Large intestine (tissue), 3 donors: ENCODE results near the gene RFK. TPM values are rescaled to one million over a fixed set of nuclear protein-coding genes. Genes with fewer than 3 reads are reported as not detected.

Experiments used
- DNase-seq, 2 donors: peaks; one replicate each; pipeline versions ENCODE4 v3.0.0 to v3.0.0-alpha.2; 2013
- H3K27ac ChIP-seq: one replicate; pipeline ENCODE4 v1.5.1; 2013; ENCODE audit warnings: low read length
- H3K27me3 ChIP-seq: 2 replicates; pipeline ENCODE4 v1.6.1; 2013; ENCODE audit warnings: low read length; ENCODE audit not compliant: control insufficient read depth, insufficient read depth
- H3K36me3 ChIP-seq: 2 replicates; pipeline ENCODE4 v1.6.1; 2013; ENCODE audit warnings: low read length; ENCODE audit not compliant: control insufficient read depth, insufficient read depth
- H3K4me1 ChIP-seq: one replicate; pipeline ENCODE4 v1.6.1; 2013; ENCODE audit warnings: low read length; ENCODE audit not compliant: control insufficient read depth, insufficient read depth
- H3K4me3 ChIP-seq: one replicate; pipeline ENCODE4 v1.5.1; 2013; ENCODE audit warnings: low read length
- H3K9me3 ChIP-seq: one replicate; pipeline ENCODE4 v1.6.1; 2013; ENCODE audit warnings: mild to moderate bottlenecking, low read depth, low read length, moderate library complexity; ENCODE audit not compliant: control insufficient read depth
- WGBS: methylation state at CpG from one replicate; pipeline ENCODE4 v1.1.5; 2013; ENCODE audit warnings: low lambda C conversion rate; ENCODE audit not compliant: insufficient coverage; 5-methylcytosine and 5-hydroxymethylcytosine counted together
- polyA plus RNA-seq: library from polyadenylated mRNA; unstranded; fragments of 120-200 nt; gene quantifications from one replicate; pipeline ENCODE4 v1.2.1, GENCODE V29; 2013

The RFK gene
- polyA plus RNA-seq, 1 donor = 58.8 TPM

DNA sequence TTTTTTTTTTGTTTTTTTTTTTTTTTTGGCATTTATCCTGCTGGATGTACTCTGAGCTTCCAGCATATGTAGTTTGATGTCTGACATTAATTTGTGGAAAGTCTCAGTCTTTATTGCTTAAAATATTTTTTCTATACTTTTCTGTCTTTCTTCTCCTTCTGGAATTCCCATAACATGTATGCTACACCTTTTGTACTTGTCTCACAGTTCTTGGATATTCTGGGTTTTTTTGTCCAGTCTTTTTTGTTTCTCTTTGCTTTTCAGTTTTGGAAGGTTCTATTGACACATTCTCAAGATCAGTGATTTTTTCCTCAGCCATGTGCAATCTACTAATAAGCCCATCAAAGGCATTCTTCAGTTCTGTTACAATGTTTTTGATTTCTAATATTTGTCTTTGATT, 19.4 kb upstream of the RFK start:
- Histone ChIP-seq H3K27me3 (no peaks in the 10 kb centered on the region), H3K36me3 (no peaks in the 10 kb centered on the region), H3K9me3 (no peaks in the 10 kb centered on the region), H3K4me3 (no peak overlapping the region), H3K27ac (no peak overlapping the region), H3K4me1 (no peaks in the 10 kb centered on the region)
- DNase-seq = no peak

DNA sequence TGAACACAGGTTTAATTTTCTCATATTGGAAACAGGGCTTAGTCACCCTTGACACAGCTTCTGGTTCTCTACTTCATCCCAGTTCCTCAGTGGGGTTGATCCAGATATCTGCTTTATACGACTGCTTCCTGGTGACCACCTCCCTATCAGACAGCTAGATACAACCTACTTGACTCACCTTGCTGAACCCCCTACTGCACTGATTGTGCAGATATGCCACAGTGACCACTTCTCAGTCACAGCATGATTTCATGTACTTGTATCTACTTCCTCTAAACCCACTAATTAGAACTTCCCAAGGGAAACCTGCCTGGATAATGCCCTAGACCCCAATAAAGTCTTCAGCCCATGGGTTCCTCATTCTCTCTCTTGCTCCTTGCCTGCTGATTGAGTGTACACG, 18.4 kb upstream of the RFK start:
- Histone ChIP-seq H3K4me3 (no peak overlapping the region), H3K27me3 (no peaks in the 10 kb centered on the region), H3K27ac (no peak overlapping the region), H3K4me1 (no peaks in the 10 kb centered on the region), H3K9me3 (no peaks in the 10 kb centered on the region), H3K36me3 (no peaks in the 10 kb centered on the region)
- DNase-seq = no peak
- WGBS = 100% methylated on average over 1 of the region's 2 CpGs

DNA sequence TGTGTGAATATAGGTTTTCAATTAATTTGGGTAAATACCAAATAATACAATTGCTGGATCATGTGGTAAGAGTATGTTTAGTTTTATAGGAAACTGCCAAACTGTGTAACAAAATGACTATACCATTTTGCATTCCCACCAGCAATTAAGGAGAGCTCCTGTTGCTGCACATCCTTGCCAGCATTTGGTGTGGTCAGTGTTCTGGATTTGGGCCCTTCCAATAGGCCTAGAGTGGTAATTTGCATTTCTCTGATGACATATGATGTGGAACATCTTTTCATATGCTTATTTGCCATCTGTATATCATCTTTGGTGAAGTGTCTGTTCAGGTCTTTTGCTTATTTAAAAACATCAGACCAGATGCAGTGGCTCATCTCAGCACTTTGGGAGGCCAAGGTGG, 11.6 kb upstream of the RFK start:
- Histone ChIP-seq H3K4me1 (peaks cover 6% of the 10 kb centered on the region), H3K27me3 (no peaks in the 10 kb centered on the region), H3K9me3 (no peaks in the 10 kb centered on the region), H3K27ac (no peak overlapping the region), H3K4me3 (no peak overlapping the region), H3K36me3 (no peaks in the 10 kb centered on the region)
- no peak for DNase-seq

DNA sequence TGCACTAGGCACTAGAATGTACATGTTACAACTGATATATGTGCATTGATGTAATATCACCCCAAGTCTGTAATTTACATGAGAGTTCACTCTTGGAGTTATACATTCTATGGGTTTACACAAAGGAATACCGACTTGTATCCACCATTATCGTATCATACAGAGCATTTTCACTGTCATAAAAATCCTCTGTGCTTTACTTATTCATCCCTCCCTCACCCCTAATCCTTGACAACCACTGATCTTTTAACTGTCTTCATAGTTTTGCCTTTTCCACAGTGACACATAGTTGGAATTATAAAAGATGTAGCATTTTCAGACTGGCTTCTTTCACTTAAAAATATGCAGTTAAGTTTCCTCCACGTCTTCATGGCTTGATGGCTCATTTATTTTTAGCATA, 11.1 kb upstream of the RFK start:
- H3K36me3 ChIP-seq = no peaks in the 10 kb centered on the region
- 100% methylated on average over 2 of the region's 3 CpGs for WGBS
- DNase-seq = no peak
- no peaks in the 10 kb centered on the region for H3K27me3 ChIP-seq
- H3K4me3 ChIP-seq = no peak overlapping the region
- peaks cover 6% of the 10 kb centered on the region for H3K4me1 ChIP-seq
- no peak overlapping the region for H3K27ac ChIP-seq
- H3K9me3 ChIP-seq = no peaks in the 10 kb centered on the region

DNA sequence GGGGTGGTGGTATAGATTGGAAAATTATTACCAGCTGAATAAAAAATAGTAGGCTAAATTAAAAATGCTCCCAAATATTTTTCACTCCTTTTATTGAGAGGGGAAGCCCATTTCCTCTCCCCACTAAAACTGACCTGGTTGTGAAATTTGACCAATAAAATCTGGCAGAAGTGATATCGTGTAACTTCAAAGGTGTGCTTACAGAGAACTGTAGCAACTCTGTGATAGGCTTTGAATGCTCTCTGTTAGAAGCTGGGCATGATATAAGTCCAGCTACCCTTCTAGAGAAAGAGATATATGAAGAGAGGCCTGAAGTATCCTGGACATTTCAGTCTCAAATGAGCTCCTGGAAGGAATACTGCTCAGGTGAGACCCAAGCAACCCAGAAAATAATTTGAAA, 10.2 kb upstream of the RFK start:
- H3K27me3 ChIP-seq = no peaks in the 10 kb centered on the region

DNA sequence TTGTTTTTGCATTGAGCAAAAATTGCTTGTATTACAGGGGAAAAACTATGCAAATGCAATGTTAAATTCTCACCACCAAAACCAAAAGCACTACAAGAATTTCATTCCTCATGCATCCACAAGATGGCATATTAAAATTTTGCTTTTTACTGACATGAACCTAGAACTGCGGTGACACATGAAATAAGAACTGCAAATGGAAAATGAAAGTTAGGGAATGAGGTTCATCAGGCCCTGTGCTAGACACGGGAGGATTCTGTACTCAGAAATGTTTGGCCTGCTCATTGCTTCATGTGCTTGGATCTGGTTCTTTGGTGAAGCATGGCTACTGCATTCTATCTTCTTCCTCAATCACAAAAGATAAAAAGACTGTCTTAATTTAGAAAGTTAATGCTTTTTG, 9.1 kb upstream of the RFK start:
- H3K9me3 ChIP-seq = no peaks in the 10 kb centered on the region
- peak; percentile 43 to 71 for DNase-seq
- peak overlapping the region; percentile 60 for H3K27ac ChIP-seq
- WGBS = 0% methylated on average over 1 of the region's 2 CpGs
- H3K36me3 ChIP-seq = no peaks in the 10 kb centered on the region
- no peaks in the 10 kb centered on the region for H3K27me3 ChIP-seq
- peaks cover 6% of the 10 kb centered on the region for H3K4me1 ChIP-seq
- H3K4me3 ChIP-seq = no peak overlapping the region

More for the DNA sequence above, 10.2 kb upstream of the RFK start:
- WGBS = no CpG with 5 or more reads among the region's 1 CpG
- DNase-seq = no peak
- H3K9me3 ChIP-seq = no peaks in the 10 kb centered on the region
- H3K27ac ChIP-seq = no peak overlapping the region
- no peak overlapping the region for H3K4me3 ChIP-seq
- H3K4me1 ChIP-seq = peaks cover 6% of the 10 kb centered on the region
- H3K36me3 ChIP-seq = no peaks in the 10 kb centered on the region

DNA sequence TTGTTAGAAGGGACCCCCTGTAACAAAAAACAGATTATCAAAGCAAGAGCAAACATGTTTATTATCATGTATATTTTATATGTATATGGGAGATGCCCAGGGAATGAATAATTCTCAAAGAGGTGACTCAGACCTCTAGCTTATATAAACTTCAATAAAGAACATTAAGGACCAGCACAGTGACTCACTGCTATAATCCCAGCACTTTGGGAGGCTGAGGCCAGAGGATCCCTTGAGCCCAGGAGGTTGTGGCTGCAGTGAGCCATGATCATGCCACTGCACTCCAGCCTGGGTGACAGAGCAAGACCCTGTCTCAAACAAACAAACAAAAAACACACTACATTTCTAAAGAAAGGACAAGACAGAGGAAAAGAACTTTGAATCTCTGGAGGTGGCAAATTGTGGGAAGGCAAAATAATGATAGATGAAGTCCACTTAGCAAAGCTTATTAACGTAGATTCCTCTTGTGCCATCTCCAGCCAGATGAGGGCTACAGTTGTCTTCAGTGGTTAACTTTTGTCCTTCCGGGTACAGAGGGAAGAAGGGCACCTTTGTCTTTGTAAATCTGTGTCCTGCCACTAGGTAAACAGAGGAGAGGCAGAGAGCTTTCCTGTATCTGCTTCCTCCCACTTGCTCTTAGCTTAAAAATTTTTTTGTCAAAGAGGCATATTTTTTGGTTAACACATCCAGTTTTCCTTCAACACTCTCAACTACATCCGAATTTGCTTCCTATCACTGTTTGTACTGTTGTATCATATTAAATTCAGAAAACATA, 7.5 kb upstream of the RFK start:
- H3K4me3 ChIP-seq = no peak overlapping the region
- H3K27me3 ChIP-seq = no peaks in the 10 kb centered on the region
- peaks cover 6% of the 10 kb centered on the region for H3K4me1 ChIP-seq
- peak in 1 of 2 donors; percentile 70 for DNase-seq
- H3K36me3 ChIP-seq = no peaks in the 10 kb centered on the region
- H3K27ac ChIP-seq = peak overlapping the region; percentile 10
- H3K9me3 ChIP-seq = no peaks in the 10 kb centered on the region
- WGBS = 75% methylated on average over 1 of the region's 3 CpGs

DNA sequence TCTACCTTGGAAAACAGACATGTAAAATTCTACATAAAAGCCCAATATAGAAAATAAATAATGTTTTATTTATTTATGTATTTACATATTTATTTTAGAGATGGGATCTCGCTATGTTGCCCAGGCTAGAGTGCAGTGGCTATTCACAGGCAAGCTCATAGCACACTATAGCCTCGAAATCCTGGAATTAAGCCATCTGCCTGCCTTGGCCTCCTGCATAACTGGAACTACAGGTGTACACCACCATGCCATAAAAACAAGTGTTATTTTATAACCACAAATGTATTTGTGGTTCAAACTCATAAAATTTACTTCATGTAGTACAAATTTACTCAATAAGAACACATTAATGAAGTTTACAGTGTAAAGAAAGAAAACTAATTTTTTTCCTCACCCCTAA, 7.0 kb upstream of the RFK start:
- no peaks in the 10 kb centered on the region for H3K27me3 ChIP-seq
- no peaks in the 10 kb centered on the region for H3K9me3 ChIP-seq
- no peak overlapping the region for H3K27ac ChIP-seq
- no peak overlapping the region for H3K4me3 ChIP-seq
- no peaks in the 10 kb centered on the region for H3K36me3 ChIP-seq
- 100% methylated on average over 1 of the region's 2 CpGs for WGBS
- peaks cover 6% of the 10 kb centered on the region for H3K4me1 ChIP-seq
- no peak for DNase-seq

DNA sequence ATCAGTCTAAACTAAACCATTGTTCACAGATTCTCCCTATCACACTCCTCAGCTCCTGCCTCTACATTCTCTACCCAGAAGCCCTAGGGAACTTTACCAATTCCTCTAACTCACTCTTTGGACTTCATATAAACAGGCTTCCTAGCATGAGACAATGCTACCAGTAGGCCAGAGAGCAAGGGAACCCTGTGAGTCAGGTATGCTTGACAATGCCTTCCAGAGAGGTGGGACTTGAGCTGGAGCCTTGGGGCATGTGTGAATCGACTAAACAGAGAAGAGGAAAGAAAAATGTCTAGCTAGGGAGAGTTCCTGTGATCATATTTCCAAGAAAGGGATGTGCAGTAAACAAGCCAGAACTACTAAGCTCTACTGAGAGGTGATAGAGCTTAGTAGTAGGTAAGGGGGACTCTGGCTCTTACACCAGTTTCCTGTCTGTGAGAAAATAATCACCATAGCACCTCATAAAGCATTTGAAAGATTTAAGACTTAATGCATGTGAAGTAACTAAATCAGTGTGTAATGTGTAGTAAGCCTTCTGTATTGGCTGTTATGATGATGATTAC, 6.4 kb upstream of the RFK start:
- Histone ChIP-seq H3K27me3 (no peaks in the 10 kb centered on the region), H3K36me3 (no peaks in the 10 kb centered on the region), H3K4me3 (no peak overlapping the region), H3K27ac (no peak overlapping the region), H3K4me1 (peaks cover 9% of the 10 kb centered on the region), H3K9me3 (no peaks in the 10 kb centered on the region)
- no peak for DNase-seq
- no CpG with 5 or more reads among the region's 1 CpG for WGBS

DNA sequence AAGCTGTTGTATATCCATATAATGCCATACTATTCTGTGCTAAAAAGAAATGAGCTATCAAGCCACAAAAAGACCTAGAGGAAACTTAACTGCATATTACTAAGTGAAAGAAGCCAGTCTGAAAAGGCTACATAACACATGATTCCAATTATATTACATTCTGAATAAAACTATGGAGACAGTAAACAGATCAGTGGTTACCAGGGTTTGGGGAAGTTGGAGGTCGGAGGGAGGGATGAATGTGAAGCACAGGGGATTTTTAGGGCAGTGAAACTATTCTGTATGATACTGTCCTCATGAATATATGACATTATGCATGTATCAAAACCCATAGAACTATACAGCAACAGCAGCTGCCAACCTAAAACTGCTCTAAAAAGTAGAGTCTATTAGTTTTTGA, 5.6 kb upstream of the RFK start:
- no peak overlapping the region for H3K4me3 ChIP-seq
- H3K4me1 ChIP-seq = peaks cover 14% of the 10 kb centered on the region
- H3K27ac ChIP-seq = no peak overlapping the region
- no peak for DNase-seq
- H3K9me3 ChIP-seq = no peaks in the 10 kb centered on the region
- H3K27me3 ChIP-seq = no peaks in the 10 kb centered on the region
- 80% methylated on average over 1 of the region's 1 CpG for WGBS
- no peaks in the 10 kb centered on the region for H3K36me3 ChIP-seq

DNA sequence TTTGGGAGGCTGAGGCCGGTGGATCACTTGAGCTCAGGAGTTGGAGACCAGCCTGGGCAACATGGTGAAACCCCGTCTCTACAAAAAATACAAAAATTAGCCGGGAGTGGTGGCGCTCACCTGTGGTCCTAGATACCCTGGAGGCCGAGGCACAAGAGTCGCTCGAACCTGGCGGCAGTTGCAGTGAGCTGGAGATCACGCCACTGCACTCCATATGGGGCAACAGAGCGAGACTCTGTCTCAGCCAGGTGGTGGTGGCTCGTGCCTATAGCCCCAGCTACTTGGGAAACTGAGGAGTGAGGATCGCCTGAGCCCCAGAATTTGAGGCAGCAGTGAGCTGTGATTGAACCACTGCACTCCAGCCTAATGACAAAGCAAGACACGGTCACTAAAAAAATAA, 2.4 kb upstream of the RFK start:
- no peak overlapping the region for H3K27ac ChIP-seq
- H3K9me3 ChIP-seq = no peaks in the 10 kb centered on the region
- peaks cover 6% of the 10 kb centered on the region for H3K36me3 ChIP-seq
- peaks cover 9% of the 10 kb centered on the region for H3K4me1 ChIP-seq
- DNase-seq = no peak
- no CpG with 5 or more reads among the region's 13 CpGs for WGBS
- H3K27me3 ChIP-seq = no peaks in the 10 kb centered on the region
- H3K4me3 ChIP-seq = no peak overlapping the region
